Hematopoietic multipotent progenitor cell treated with erythropoietin and hydrocortisone succinate and interleukin-3 and kit ligand, for 4 days (in vitro differentiated cells): Measurements from ENCODE around the gene SLC51A.
"Not testable (repeated sequence)": the region's sequence is repeated elsewhere in the genome, so short reads cannot be mapped to it uniquely, and the experiment has no call there.

ENCODE experiments used
- DNase-seq: peaks from one replicate; pipeline ENCODE4 v3.0.0-alpha.2; 2015

SLC51A gene

DNA sequence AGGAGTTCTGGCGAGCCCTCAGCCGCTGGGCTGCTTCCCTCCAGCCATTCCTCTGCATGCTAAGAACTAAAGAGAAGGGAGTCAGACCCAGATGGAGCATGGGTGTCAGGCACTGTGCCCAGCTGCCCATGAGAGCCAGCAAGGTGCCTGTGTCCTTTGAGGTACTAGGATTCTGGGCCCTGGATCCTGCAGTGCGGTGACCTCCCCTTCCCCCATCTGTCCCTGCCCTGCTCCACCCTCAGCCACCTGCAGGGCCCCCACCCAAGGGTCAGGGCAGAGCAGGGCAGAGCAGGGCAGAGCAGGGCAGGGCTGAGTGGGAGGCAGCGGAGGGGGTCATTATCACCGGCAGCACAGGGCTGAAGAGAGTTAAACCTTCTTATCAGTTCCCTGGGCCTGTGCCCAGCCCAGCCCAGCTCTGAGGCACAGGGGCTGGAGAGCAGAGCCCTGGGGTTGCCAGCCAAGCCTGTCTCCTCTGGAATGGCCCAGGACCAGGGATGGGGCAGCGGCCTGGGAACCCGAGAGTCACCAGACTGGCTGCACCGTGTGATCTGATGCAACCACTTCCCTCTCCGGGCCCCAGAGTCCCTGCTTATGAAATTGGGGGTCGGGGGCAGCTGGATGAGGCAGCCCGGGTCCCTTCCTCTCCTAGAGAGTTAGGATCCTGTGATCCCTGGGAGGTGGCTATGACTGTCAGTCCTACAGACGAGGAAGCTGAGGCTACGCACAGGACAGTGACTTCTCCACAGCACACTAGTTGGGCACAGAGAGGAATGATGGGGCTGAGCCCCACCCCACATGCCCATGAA is 22.4 kb upstream of the SLC51A start:
- DNase-seq, result peak; percentile 97

DNA sequence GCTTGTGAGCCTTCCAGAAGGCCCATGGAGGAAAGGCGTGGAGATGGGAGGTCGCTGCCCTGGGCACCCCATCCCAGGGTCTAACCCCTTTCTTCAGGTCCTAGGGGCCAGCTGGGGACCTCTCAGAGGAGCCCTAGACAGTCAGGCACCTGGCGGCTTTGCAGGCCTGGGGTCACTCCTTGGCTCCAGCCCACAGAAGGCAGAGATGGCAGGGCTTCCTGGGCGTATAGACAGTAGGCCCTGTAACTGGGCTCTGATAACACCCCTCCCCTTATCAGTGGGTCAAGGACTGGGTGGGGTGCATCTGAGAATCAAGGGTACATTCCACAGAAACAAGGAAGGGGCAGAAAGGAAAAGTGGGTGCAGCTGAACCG is 21.8 kb upstream of the SLC51A start:
- DNase-seq, result peak; percentile 83

DNA sequence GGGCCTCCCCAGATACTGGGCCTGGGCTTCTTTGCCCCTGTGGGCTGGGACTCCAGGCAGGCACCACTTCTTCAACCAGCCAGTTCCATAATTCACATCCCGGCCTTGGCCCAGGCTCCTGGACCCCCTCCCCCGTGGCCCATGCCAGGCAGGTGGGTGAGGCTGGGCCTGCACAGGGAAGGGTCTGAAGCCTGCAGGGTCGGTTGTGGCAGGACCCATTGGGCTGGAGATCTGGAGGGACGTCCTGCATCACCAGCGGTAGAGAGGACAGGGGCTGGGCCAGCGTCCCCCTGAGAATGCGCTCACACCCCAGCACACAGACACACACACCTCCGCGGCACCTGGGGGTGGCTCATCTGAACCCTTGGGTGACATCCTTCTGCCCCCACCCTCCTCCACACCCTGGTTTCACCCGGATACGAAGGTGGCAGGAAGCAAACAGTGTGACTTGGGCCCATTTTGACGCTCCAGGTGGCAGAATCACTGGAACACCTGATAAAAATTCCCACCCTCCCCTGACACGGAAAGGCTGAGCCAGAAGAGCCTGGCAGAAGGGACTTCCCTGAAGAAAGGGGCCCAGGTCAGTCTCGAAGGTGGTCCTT is 20.6 kb upstream of the SLC51A start:
- no peak for DNase-seq

DNA sequence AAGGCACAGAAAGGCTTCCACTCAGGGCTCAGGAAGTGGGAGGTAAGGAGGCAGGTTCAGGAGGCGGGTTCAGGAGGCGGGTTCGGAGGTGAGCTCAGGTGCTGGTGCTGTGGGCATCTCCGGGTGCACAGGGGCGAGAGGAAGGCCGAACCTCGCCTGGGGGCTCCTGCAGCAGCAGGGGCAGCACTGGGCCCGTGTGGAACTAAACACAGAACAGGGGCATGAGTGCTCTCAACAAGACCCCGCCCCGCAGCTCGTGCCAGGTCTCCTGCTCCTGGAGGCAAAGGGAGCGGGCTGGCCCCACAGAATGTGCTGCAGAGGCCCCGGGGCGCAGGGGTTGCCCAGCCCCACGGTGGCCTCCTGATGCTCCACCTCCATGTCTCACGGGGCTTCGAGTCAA is 18.8 kb upstream of the SLC51A start:
- no peak for DNase-seq

DNA sequence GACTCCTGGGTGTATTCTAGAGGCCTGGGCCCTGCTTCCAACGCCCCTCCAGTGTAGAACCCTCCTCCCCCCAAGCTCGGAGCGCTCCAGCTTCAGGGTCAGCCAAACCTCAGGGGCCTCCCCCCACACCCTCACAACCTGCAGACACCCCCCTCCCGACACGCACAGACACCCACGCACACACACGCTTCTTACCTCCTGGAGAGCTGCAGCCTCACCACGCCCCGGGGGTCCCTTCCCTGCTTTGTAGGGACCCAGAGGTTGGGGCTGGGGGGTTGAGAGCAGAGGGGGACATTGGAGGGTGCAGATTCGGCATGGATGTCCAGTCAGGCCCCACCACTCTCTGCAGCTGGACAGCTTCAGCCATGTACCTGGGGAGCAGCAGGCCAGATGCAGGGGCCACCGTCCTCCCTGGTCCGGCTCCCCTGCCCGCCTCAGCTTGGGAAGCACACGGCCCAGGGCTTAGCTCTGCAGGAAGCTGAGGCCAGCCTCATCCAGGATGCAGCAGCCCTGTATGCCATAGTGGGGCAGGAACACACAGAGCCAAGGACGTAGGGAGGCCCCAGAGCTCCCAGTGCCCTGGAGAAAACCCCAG is 18.2 kb upstream of the SLC51A start:
- DNase-seq, result no peak

DNA sequence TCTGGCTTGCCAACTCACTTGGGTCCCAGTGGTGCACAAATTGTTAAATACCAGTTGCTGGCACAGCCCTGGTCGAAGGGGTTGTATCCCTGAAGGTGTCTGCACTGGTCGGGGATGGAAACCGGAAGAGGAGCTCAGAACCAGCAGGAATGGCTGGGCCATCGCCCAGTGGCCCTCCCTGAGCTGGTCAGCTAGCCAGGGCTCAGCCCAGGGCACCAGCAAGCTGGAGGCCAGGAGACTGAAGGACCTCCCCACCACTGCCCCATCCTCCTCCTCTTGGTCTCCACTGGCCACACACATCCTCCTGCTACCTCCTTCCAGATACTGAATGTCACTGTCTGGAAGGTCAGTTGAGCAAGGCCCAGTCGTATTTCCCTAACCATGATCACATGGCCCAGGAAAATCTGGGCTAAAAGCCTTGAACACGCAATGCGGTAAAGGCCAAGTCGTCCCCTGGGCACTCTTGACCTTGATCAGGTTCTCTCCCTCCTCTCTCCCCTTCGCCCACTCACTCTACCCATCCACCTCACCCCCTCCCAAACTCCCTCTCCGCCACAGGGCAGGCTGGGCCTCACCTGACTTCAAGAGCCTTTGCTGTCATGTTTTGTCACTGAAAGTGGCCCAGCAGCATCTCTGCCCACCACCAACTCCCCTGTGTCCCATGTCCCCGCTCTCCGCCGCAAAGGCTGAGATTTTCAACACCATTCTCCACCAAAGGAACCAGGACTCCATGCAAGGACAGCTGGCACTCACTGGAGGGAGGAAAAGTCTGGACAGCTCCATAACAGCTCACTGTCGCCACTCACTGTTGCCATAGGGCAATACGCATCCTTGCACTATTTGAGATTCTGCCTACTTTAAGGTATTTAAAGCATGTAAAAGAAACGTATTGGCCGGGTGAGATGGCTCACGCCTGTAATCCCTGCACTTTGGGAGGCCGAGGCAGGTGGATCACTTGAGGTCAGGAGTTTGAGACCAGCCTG is 17.3 kb upstream of the SLC51A start:
- peak; percentile 58 for DNase-seq

DNA sequence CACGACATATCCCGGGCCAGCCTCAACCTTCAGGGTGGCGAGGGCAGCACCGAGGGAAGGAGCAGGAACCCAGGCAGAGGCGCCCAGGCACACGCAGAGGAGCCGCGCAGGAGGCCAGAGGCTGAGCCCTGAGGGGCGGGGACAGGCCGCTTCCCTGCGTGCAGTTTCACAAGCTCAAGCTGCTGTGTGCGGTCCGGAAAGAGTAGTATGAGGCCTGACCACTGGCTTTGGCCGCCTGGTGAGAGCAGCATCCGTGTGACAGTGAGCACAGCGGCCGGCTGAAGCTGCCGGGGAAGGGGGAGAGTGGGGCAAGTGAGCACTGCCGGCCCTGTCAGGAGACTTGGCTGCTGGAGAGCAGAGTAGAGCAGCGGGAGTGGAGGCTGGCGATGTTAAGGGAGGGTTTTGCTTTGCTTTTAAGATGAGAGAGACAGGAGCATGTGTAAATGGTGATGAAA is 13.8 kb upstream of the SLC51A start:
- peak; percentile 66 for DNase-seq

DNA sequence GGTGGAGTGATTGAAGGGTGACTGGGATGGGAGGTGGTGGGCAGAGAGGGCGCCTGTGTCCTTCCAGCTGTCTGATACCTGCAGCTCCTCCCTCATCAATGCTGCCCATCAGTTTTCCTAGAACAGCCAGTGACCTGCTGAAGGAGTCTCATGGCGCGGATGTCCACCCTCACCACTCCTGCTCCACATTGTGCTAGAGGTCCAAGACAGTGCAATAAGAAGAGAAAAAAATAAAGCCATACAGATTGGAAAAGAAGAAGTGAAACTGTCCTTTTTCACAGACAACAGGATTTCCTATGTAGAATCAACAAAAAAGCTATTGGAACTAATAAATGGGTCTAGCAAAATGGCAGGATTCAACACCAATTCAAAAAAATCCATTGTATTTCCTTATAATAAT is 12.5 kb upstream of the SLC51A start:
- DNase-seq, result no peak

DNA sequence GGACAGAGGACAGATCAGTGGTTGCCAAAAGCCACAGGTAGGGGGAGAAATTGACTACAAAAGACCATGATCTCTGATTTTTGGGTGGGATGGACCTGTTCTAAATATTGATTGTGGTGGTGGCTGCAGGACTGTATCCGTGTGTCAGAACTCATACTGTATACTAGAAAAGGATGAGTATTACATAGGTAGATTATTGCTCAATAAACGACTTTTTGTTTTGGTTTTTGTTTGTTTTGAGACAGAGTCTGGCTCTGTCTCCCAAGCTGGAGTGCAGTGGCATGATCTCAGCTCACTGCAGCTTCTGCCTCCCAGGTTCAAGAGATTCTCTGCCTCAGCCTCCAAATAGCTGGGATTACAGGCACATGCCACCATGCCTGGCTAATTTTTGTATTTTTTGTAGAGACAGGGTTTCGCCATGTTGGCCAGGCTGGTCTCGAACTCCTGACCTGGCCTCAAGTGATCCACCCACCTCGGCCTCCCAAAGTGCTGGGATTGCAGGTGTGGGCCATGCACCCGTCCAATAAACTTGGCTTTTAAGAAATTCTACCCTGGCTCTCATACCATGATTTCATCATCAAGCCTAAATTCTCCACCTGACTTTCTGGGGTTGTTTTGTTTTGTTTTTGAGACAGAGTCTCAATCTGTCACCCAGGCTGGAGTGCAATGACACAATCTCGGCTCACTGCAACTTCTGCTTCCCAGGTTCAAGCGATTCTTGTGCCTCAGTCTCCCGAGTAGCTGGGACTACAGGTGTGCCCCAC is 10.7 kb upstream of the SLC51A start:
- not testable (repeated sequence) for DNase-seq

DNA sequence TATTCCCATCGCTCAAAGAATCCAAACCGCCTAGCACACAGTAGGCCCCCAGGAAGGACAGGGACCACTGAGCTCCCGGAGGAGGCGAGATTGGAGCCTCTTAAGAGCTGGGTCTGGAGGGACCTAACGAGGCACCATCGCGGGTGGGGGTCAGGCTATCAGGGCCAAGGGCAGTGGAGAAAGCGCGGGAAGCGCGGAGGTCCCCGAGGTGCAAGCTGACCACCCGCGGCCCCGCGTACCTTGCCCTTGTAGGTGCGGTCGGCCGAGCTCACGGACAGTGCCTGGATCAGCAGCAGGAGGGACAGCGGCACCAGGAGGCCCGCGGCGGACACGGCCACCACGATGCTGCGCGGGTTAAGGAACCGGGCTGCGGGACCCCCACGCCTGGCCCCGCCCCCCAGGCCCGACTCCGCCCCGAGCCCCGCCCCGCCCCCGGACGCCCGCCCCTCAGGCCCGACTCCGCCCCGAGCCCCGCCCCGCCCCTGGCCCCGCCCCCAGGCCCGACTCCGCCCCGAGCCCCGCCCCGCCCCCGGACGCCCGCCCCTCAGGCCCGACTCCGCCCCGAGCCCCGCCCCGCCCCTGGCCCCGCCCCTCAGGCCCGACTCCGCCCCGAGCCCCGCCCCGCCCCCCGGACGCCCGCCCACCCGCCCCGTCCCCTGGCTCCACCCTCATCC is 9.0 kb upstream of the SLC51A start:
- peak; percentile 45 for DNase-seq

DNA sequence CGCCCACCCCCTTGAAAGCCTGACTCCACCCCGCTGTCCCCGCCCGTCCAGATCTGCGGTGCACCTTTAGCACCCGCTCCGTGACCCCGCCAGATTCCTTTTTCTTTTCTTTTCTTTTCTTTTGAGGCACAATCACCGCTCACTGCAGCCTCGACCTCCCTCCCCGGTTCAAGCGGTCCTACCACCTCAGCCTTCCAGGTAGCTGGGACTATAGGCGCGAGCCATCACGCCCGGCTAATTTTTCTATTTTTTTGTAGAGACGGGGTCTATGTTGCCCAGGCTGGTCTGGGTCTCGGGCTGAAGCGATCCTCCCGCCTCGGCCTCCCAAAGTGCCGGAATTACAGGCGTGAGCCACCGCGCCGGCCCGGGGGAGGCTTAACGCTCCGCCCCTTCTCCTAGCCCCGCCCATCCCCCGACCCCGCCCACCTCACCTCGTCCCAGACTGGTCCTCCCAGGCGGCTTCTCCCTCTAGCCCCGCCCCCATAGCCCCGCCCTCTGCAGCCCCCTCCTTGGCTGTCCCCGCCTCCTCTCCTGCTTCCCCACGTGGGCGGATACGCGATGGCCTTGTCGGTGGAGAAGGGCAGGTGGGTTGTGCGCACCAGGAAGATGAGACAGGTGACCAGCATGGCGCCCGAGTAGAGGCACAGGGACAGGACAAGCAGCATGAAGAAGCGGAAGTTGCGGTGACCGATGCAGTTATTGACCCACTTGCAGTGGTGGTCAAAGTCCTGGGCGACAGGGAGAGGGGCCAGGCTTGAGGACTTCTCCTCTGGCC is 8.3 kb upstream of the SLC51A start:
- peak; percentile 78 for DNase-seq

DNA sequence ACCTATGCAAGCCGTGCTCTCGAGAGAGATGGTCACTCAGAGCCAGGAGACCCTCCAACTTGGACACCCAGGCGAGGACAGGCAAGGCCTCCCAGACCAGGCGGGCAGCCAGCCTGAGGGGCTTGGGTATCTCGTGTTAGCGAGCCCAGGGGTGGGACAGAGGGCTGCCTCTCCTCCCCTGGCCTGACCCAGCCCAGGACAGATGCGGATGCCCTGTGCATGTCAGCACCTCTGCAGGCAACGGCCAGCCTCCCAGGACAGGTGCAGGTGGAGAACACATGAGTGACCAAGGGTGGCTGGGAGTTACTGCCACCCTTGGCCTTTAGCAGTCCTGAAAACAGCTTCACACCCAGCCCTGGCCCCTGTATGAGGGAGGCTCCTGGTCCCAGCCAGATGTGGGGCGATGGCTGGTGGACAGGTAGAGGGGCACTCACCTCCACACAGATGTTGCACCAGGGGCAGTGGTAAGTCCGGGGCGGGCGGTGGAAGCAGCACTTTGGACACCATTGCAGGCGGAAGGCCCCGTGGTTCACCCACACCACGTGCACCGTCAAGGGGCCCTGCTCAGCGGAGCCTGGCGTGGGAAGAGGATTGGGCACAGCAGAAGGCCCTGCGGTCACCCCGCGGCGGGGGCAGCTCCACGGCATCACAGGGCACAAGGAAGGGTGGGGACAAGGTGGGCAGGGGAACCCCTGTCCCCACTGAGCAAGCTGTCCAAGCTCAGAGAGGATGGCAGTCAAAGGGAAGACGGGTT is 7.2 kb upstream of the SLC51A start:
- DNase-seq, result no peak

DNA sequence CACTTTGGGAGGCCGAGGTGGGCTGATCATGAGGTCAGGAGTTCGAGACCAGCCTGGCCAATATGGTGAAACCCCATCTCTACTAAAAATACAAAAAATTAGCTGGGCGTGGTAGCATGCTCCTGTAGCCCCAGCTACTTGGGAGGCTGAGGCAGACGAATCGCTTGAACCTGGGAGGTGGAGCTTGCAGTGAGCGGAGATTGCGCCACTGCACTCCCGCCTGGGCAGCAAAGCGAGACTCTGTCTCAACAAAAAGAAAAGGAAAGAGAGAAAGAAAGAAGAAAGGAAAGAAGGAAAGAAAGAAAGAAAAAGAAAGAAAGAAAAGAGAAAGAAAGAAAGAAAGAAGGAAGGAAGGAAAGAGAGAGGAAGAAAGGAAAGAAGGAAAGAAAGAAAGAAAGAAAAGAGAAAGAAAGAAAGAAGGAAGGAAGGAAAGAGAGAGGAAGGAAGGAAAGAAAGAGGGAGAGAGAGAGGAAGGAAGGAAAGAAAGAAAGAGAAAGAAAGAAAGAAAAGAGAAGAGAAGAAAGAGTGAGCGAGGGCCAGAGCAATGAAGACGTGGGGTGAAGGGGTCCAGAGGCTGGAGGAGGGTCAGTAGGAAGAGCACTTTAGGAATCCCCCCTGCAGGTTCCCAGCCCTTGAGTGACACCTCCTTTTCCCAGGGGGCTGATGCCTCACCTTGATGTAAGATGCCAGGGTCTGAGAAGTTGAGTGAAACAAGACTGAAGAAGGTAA is 6.2 kb upstream of the SLC51A start:
- not testable (repeated sequence) for DNase-seq

DNA sequence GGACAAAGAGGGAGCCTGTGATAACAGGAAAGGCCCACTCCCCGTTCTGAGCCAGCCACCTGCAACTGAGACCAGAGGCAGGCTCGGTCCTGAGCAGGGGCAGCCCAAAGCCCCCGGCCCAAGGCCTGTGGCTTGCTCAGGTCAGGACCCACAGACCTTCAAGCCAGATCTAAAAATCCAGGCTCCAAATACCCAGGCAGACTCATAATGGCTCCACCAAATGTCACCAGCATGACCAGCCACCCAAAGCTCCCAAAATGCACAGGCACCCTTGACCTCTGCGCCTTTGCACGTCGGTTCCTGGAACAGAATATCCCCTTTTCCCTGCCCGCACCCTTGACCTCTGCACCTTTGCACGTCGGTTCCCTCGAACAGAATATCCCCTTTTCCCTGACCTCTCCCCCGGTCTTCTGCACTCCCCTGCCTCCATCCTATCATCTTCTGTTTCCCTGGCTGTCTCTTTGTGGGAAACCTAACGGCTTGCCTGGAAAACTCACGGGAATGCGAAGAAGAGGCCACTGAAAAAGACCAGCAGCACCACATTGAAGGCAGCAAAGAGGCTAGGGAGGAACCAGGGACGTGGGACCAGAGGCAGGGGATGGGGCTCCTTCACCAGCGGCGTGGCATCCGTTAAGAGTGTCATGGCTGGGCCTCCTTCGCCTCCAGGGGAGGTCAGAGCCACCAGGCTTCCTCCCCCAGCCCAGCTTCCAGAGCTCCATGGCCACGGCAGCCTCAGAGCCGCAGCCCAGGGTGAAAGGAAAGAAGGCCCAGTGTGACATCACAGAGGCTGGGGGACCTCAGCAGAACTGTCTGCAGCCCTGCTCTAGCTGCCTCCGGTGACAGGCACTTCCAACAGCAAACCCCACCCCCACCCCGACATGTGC is 5.4 kb upstream of the SLC51A start, which contains the start of gene ZDHHC19:
Gene ZDHHC19 (minus strand): TSS at position 728 of the 884 bp plus-strand sequence. CDS start 85 bp downstream, at position 643.
- DNase-seq, result no peak

DNA sequence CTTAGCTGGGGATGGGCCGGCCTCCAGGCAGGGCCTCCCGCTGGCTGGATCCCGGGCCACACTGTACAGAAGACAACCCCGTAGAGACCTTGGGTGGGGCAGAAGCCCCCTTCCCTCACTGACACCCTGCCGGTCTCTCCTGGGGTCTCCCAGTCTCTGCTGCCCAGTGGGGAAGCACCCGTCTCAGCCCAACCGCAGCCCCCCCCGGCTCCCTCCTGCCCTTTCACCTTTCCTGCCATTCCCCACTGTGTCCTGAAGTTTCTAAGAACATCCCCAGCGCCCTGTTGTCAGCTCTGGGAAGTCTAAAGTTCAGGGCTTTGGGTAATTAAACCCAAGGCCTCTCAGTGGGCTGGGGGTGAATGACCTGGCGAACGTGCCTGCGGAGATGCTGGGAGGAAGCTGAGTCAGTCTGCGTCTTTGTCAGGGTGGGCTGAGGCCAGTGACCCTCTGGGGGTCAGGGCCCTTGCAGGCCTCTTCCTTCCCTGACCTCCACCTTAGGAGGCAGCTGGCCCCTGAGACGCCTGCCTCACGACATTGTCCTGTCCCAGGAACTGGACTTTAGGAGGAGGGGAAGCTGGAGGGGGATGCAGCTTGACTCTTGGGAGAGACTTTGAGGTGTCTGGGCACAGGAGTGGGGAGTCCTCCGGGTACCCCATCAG is 1.4 kb upstream of the SLC51A start:
- DNase-seq, result no peak

DNA sequence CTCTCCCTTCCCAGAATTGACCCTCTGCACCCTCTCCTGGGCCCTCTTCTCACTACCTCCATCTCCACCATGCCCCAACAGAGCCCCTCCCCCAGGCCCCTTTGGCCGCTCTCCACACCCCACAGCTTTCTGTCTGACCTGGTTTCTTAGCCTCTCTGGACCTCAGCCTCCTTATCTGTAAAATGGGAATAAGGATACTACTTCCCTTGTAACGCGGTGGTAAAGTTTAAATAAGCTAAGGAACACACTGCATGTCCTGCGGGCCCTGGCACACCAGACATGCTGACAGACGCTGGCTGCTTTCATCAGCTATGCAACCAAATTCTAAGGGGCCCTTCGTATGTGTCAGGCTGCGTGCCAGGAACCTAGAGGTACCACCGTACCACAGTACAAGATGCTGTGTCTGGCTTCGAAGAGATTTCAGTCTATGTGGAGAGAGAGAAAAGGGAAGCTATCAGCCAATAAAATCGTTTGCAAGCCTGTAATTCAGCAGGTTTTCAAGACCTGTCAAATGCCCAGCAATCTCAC is 777 bp upstream of the SLC51A start:
- DNase-seq, result no peak

DNA sequence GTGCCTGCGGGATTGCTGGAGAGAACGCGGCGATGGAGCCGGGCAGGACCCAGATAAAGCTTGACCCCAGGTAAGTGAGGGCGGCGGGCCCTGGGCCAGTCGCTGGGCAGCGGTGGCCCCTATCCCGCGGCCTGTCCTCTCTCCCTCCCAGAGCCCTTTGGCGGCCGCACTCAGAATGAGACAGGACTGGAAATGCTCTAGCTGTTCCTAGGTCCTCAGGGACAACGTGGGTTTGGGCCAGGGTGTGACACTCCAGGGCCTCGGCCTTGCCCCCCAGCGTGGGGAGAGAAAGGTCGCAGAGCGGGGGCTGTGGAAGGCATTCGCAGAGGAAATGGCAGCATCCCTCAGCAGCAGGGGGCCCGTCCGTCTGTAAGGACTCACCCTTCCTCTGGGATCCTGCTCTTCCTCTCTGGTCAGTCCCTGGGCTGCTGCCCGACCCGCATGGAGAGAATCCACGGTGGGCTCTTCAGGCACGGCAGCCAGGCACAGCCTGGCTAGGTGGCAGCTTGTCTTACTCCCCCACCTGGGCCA is 412 bp downstream of the SLC51A start:
- DNase-seq, result no peak
